Measurements from ENCODE around the gene EHMT1. TPM values are rescaled to one million over a fixed set of nuclear protein-coding genes. Genes with fewer than 3 reads are reported as not detected.
A peak's percentile ranks its signal among the peaks of the same experiment; 100 is the strongest.

The EHMT1 gene
- total RNA-seq, 1 donor from 2014 or later = 65.3 TPM

DNA sequence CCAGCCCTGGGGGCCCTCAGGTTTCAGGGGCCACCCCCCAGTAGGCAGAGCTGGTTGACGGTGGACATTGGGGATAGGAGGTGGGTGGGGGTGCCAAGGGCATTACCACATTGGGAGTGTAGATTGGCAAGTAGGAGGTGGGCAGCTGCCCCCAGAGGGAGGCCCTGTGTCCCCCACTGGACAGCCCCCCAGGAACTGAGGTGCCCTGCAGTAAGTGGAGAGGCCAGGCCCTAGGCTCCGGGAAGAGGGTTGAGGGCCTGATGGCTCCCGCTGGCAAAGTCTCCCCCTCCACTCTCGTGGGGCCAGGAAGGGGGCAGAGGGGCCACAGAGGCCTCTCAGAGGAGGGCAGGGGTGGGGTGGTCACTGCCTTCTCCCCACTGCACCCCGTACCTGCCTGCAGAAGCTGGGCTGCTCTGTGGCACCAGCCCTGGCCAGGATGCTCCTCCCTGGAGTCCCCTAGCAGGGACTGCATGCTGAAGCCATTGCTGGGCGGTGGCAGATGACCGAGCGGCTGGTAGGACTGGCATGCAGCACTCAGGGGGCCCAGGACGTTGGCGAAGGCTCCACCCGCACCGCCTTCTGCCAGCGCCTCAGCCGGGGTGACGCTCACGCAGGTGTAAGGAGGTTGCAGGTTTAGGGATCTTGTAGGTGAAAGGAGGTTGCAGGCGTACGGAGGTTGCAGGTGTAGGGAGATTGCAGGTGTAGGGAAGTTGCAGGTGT lies 169.1 kb downstream of the EHMT1 start:
- no peak for DNase-seq

- no peak for DNase-seq
Measured at GRCh38 chr9:137788561-137789294, 169.9 kb downstream of the EHMT1 start.

GRCh38 chr9:137789295-137789895 lies 170.6 kb downstream of the EHMT1 start:
- DNase-seq = no peak

DNA sequence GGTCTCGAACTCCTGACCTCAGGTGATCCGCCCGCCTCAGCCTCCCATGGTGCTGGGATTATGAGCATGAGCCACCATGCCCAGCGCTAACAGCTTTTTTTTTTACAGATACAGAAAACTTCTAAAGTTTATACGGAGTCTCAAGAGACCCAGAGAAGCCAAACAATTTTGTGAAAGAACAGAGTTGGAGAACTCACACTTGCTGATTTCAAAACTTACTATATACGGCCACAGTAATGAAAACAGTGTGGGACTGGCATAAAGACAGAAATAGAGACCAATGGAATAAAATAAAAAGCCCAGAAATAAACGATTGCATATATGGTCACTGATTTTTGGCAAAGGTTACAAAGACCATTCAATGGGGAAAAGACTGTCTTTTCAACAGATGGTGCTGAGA lies 173.1 kb downstream of the EHMT1 start:
- no peak for DNase-seq

DNA sequence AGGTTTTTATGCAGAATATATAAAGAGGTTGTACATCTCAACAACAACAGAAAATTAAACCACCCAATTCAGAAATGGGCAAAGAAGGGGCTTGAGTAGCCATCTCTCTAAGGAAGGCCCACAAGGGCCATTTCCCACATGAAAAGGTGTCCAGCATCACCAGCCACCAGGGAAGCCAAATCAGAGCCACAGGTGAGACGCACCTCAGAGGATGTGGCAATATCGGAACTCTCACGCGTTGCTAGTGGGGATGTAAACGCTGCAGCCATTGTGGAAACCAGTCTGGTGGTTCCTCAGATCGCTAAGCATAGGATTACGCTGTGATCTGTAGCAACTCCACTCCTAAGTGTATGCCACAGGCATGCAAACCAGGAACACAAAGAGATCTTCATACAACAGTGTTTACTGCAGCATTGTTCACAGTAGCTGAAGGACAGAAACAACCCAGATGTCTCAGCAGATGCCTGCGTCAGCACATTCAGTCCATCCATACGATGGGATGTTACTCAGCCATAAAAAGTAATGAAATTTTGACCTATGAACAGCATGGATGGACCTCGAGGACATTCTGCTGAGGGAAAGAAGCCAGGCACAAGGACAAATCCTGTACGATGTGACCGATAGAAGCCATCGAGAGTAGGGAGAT lies 174.5 kb downstream of the EHMT1 start:
- no peak for DNase-seq

DNA sequence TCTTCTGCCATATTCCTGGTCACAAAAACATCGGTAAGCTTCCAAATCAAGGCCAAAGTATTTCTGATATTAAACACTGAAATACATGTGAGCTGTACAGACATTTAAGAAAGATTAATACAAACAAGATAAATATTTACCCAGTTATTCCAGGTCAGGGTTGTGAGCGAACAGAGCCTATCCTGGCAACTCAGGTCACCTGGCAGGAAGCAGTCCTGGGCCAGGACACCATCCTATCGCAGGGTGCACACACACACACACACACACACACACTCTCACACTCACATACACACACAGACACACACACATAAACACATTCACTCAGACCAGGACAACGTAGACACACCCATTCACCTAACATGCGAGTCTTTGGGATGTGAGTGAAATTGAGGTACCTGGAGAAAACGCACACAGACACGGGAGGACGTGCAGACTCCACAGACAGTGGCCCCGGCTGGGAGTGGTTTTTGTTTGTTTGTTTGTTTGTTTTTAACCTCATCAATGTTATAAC lies 176.4 kb downstream of the EHMT1 start:
- no peak for DNase-seq

- DNase-seq = no peak
Measured at GRCh38 chr9:137797206-137798120, 178.7 kb downstream of the EHMT1 start.

GRCh38 chr9:137798142-137798541 lies 179.3 kb downstream of the EHMT1 start:
- DNase-seq = no peak

DNA sequence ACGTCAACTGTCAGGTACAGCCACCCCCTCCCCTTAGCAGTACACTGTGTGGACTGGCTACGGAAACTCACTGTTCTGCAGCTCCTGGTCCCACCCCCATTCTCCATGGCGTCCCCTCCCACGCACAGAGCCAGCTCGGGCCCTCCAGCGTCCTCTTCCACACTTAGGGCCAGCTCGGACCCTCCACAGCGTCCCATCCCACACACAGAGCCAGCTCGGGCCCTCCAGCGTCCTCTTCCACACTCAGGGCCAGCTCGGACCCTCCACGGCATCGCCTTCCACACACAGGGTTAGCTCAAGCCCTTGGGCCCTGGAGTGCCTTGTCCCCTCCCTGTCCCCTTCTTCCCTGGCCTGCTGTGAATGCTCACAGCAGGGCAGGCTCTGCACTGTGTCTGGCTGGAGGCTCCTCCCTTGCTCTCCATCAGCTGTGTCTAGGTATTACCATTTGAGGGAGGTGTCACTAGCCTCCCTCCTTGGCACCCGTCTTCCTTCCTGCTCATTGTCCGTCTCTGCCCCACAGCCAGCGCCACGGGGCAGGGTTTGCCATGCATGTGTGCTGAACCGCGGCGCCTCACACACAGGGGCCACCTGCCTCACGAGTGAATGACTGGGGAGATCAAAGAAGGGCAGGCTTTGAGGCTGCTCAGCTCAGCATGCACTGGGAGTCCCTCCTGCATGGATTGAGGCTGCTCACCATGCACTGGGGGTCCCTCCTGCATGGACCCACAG lies 180.3 kb downstream of the EHMT1 start:
- DNase-seq = no peak

DNA sequence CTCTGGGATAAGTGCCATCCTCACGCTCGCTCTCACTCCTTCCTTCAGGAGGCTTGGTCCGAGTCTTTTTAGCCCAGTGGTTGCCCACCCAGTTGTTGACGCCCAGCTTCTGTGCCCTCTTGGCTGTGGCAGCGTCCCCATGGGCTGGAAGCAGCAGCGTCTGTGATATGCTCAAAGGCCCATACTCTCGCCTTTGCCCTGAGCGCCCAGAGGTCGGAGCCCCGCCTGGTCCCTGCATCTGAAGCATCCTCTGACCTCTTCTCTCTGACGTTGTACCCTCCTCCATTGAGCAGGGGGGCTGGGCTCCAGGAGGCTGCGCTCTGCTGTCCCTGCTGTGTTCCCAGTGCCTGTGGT lies 180.8 kb downstream of the EHMT1 start:
- no peak for DNase-seq

- no peak for DNase-seq
Measured at GRCh38 chr9:137800196-137801022, 181.6 kb downstream of the EHMT1 start.

- DNase-seq = no peak
Measured at GRCh38 chr9:137801023-137801319, 182.2 kb downstream of the EHMT1 start.

DNA sequence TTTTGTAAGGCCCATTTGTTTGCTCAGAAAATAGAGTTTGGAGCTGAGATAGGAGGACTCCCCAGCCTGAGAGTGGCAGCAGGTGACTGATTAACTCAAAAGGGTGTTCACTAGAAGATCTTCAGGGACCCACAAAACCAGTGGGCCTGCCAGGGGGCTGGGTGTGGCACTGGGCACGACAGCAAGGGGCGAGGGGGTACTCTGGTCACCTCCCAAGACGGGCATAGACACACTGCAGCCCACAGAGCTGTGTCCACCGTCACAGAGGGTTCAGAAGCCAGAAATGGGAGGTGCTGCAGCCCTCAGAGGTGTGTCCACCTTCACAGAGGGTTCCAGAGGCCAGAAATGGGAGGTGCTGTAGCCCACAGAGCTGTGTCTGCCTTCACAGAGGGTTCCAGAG lies 183.2 kb downstream of the EHMT1 start:
- no peak for DNase-seq

GRCh38 chr9:137802521-137803243 lies 183.9 kb downstream of the EHMT1 start:
- no peak for DNase-seq

GRCh38 chr9:137804908-137805630 lies 186.3 kb downstream of the EHMT1 start:
- DNase-seq = peak; percentile 13

- DNase-seq = peak; percentile 32
Measured at GRCh38 chr9:137807721-137808703, 189.2 kb downstream of the EHMT1 start.

DNA sequence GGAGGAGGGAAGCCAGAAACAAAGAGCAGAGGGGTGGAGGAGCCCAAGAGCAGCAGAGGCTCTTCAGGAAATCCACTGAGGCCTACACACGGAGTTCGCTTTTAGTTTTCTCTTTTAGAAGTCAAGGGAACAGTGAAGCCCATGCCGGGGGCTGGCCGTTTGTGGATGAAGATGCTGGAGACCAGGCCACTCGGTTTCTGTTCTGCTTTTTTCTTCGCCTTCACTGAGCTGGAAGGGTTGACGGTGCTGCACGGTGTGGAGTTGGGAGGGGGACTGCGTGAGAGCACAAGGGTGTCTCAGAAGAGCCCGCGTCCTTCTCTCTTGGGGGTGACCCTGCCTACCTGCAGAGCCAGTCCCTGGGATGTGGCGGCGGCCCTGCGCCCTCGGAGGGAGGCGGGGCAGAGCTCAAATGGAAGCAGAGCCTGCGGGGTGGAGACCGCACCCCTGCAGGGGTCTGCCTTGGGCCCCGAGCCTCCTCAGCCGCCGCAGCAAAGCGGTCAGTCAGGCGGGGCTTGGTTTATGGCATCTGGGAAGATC lies 190.3 kb downstream of the EHMT1 start:
- DNase-seq = no peak

Measured in dermis blood vessel endothelial cell (primary cell).